ENCODE data around the gene CFAP221.
"Not testable (repeated sequence)": the region's sequence is repeated elsewhere in the genome, so short reads cannot be mapped to it uniquely, and the experiment has no call there.

The CFAP221 gene

GRCh38 chr2:119596638-119597037 is 52.4 kb downstream of the CFAP221 start:
- DNase-seq (ENCODE audit: insufficient read length, low spot score) = no peak
- no peak for FAIRE-seq

GRCh38 chr2:119598596-119599263 is 54.5 kb downstream of the CFAP221 start:
- TF ChIP-seq TAF1 (IDR thresholded peaks at IDR 0.05; ENCODE audit: low read depth, low read length) = no peak
- TF ChIP-seq SPI1 (IDR thresholded peaks at IDR 0.05; ENCODE audit: low read depth, low read length) = no peak
- TF ChIP-seq POU2F2 (IDR thresholded peaks at IDR 0.05; ENCODE audit: low read depth, low read length) = no peak
- TF ChIP-seq POLR2AphosphoS5 (IDR thresholded peaks at IDR 0.05; ENCODE audit: low read depth, low read length) = no peak
- no peak for TF ChIP-seq PAX5 (IDR thresholded peaks at IDR 0.05; ENCODE audit: insufficient read depth, low read length, severe bottlenecking)
- no peak for TF ChIP-seq POLR2A (IDR thresholded peaks at IDR 0.05; ENCODE audit: low read depth, low read length)
- DNase-seq (ENCODE audit: insufficient read length, low spot score) (no peak), FAIRE-seq (no peak)

More at GRCh38 chr2:119596638-119597037, 52.4 kb downstream of the CFAP221 start:
- TF ChIP-seq POLR2AphosphoS5 (IDR thresholded peaks at IDR 0.05; ENCODE audit: low read depth, low read length) = no peak
- no peak for TF ChIP-seq SPI1 (IDR thresholded peaks at IDR 0.05; ENCODE audit: low read depth, low read length)
- TF ChIP-seq POLR2A (IDR thresholded peaks at IDR 0.05; ENCODE audit: low read depth, low read length) = no peak
- TF ChIP-seq TAF1 (IDR thresholded peaks at IDR 0.05; ENCODE audit: low read depth, low read length) = no peak
- no peak for TF ChIP-seq POU2F2 (IDR thresholded peaks at IDR 0.05; ENCODE audit: low read depth, low read length)
- no peak for TF ChIP-seq PAX5 (IDR thresholded peaks at IDR 0.05; ENCODE audit: insufficient read depth, low read length, severe bottlenecking)

GRCh38 chr2:119599384-119599783 is 55.1 kb downstream of the CFAP221 start:
- no peak for FAIRE-seq
- no peak for TF ChIP-seq SPI1 (IDR thresholded peaks at IDR 0.05; ENCODE audit: low read depth, low read length)
- no peak for DNase-seq (ENCODE audit: insufficient read length, low spot score)

- FAIRE-seq = no peak
- TF ChIP-seq POLR2A (IDR thresholded peaks at IDR 0.05; ENCODE audit: low read depth, low read length) = no peak
- TF ChIP-seq POLR2AphosphoS5 (IDR thresholded peaks at IDR 0.05; ENCODE audit: low read depth, low read length) = no peak
- TF ChIP-seq POU2F2 (IDR thresholded peaks at IDR 0.05; ENCODE audit: low read depth, low read length) = no peak
- DNase-seq (ENCODE audit: insufficient read length, low spot score) = no peak
These were observed 60.8 kb downstream of the CFAP221 start for GRCh38 chr2:119605096-119605495.

GRCh38 chr2:119606674-119607073 is 62.4 kb downstream of the CFAP221 start:
- no peak for FAIRE-seq
- TF ChIP-seq TAF1 (IDR thresholded peaks at IDR 0.05; ENCODE audit: low read depth, low read length) = no peak
- no peak for TF ChIP-seq PAX5 (IDR thresholded peaks at IDR 0.05; ENCODE audit: insufficient read depth, low read length, severe bottlenecking)
- TF ChIP-seq POLR2AphosphoS5 (IDR thresholded peaks at IDR 0.05; ENCODE audit: low read depth, low read length) = no peak
- no peak for TF ChIP-seq POU2F2 (IDR thresholded peaks at IDR 0.05; ENCODE audit: low read depth, low read length)
- no peak for TF ChIP-seq POLR2A (IDR thresholded peaks at IDR 0.05; ENCODE audit: low read depth, low read length)
- no peak for TF ChIP-seq SPI1 (IDR thresholded peaks at IDR 0.05; ENCODE audit: low read depth, low read length)
- DNase-seq (ENCODE audit: insufficient read length, low spot score) = no peak

GRCh38 chr2:119608553-119608952 is 64.3 kb downstream of the CFAP221 start:
- TF ChIP-seq PAX5 (IDR thresholded peaks at IDR 0.05; ENCODE audit: insufficient read depth, low read length, severe bottlenecking) = no peak
- no peak for TF ChIP-seq SPI1 (IDR thresholded peaks at IDR 0.05; ENCODE audit: low read depth, low read length)
- no peak for TF ChIP-seq TAF1 (IDR thresholded peaks at IDR 0.05; ENCODE audit: low read depth, low read length)
- no peak for TF ChIP-seq POLR2AphosphoS5 (IDR thresholded peaks at IDR 0.05; ENCODE audit: low read depth, low read length)
- TF ChIP-seq POLR2A (IDR thresholded peaks at IDR 0.05; ENCODE audit: low read depth, low read length) = no peak
- FAIRE-seq = no peak
- DNase-seq (ENCODE audit: insufficient read length, low spot score) = no peak

GRCh38 chr2:119609337-119609736 is 65.1 kb downstream of the CFAP221 start:
- TF ChIP-seq TAF1 (IDR thresholded peaks at IDR 0.05; ENCODE audit: low read depth, low read length) (no peak), POLR2AphosphoS5 (IDR thresholded peaks at IDR 0.05; ENCODE audit: low read depth, low read length) (no peak), POLR2A (IDR thresholded peaks at IDR 0.05; ENCODE audit: low read depth, low read length) (no peak), SPI1 (IDR thresholded peaks at IDR 0.05; ENCODE audit: low read depth, low read length) (no peak), POU2F2 (IDR thresholded peaks at IDR 0.05; ENCODE audit: low read depth, low read length) (no peak), PAX5 (IDR thresholded peaks at IDR 0.05; ENCODE audit: insufficient read depth, low read length, severe bottlenecking) (no peak)
- DNase-seq (ENCODE audit: insufficient read length, low spot score) (no peak), FAIRE-seq (no peak)

GRCh38 chr2:119614140-119614539 is 69.9 kb downstream of the CFAP221 start:
- not testable (repeated sequence) for FAIRE-seq; DNase-seq (ENCODE audit: insufficient read length, low spot score)

GRCh38 chr2:119616421-119616820 is 72.2 kb downstream of the CFAP221 start:
- FAIRE-seq (no peak), DNase-seq (ENCODE audit: insufficient read length, low spot score) (no peak)
- TF ChIP-seq TAF1 (IDR thresholded peaks at IDR 0.05; ENCODE audit: low read depth, low read length) (no peak), POLR2A (IDR thresholded peaks at IDR 0.05; ENCODE audit: low read depth, low read length) (no peak), SPI1 (IDR thresholded peaks at IDR 0.05; ENCODE audit: low read depth, low read length) (no peak), POU2F2 (IDR thresholded peaks at IDR 0.05; ENCODE audit: low read depth, low read length) (no peak), POLR2AphosphoS5 (IDR thresholded peaks at IDR 0.05; ENCODE audit: low read depth, low read length) (no peak), PAX5 (IDR thresholded peaks at IDR 0.05; ENCODE audit: insufficient read depth, low read length, severe bottlenecking) (no peak)

GRCh38 chr2:119617455-119617854 is 73.2 kb downstream of the CFAP221 start:
- FAIRE-seq = no peak
- DNase-seq (ENCODE audit: insufficient read length, low spot score) = no peak
- TF ChIP-seq POLR2A (IDR thresholded peaks at IDR 0.05; ENCODE audit: low read depth, low read length) = no peak
- no peak for TF ChIP-seq SPI1 (IDR thresholded peaks at IDR 0.05; ENCODE audit: low read depth, low read length)
- TF ChIP-seq POLR2AphosphoS5 (IDR thresholded peaks at IDR 0.05; ENCODE audit: low read depth, low read length) = no peak
- no peak for TF ChIP-seq POU2F2 (IDR thresholded peaks at IDR 0.05; ENCODE audit: low read depth, low read length)
- TF ChIP-seq TAF1 (IDR thresholded peaks at IDR 0.05; ENCODE audit: low read depth, low read length) = no peak
- no peak for TF ChIP-seq PAX5 (IDR thresholded peaks at IDR 0.05; ENCODE audit: insufficient read depth, low read length, severe bottlenecking)

- not testable (repeated sequence) for FAIRE-seq; DNase-seq (ENCODE audit: insufficient read length, low spot score)
These were observed 74.5 kb downstream of the CFAP221 start for GRCh38 chr2:119618725-119619124.
